HCT116 (cell line): Measurements from ENCODE around the gene ZNF341.

Experiments
- POLR2AphosphoS5 ChIP-seq: IDR thresholded peaks from 2 replicates; pipeline ENCODE4 v1.6.1; 2011; ENCODE audit warnings: mild to moderate bottlenecking, low read depth, low read length, moderate library complexity
- REST ChIP-seq: IDR thresholded peaks from 2 replicates; pipeline ENCODE4 v1.6.1; 2012; ENCODE audit warnings: low read depth
- SIN3A ChIP-seq: IDR thresholded peaks from 2 replicates; pipeline ENCODE4 v1.6.1; 2012; ENCODE audit warnings: low read depth
- SP1 ChIP-seq: IDR thresholded peaks from 2 replicates; pipeline ENCODE4 v1.6.1; 2012; ENCODE audit warnings: low read depth
- SRF ChIP-seq: IDR thresholded peaks from 2 replicates; pipeline ENCODE4 v1.6.1; 2012; ENCODE audit warnings: low read depth
- TCF7L2 ChIP-seq: IDR thresholded peaks from 2 replicates; pipeline ENCODE4 v1.7.0; 2011; ENCODE audit warnings: borderline replicate concordance, inconsistent platforms; ENCODE audit not compliant: insufficient read depth, insufficient read length; ENCODE audit errors: extremely low read depth
- YY1 ChIP-seq: IDR thresholded peaks from 2 replicates; pipeline ENCODE4 v1.6.1; 2011; ENCODE audit warnings: low read length, low read depth, moderate library complexity, mild to moderate bottlenecking; ENCODE audit not compliant: insufficient replicate concordance; ENCODE audit errors: extremely low read depth
- TF ChIP-seq, protein P1 (sequence below), 3 experiments: fragments of 200-600 bp in 1 of 3; sonication (generic) in 1 of 3; IDR thresholded peaks in 2 of 3; conservative IDR thresholded peaks in 1 of 3; 2 replicates each; pipeline ENCODE4 v1.5.1; 2012 to 2017; ENCODE audit warnings: low read depth in 2 of 3, low read length in 2 of 3, antibody characterized with exemption in 1 of 3, borderline replicate concordance in 1 of 3, control low read depth in 1 of 3, mild to moderate bottlenecking in 1 of 3, mixed read lengths in 1 of 3, mixed run types in 1 of 3, moderate library complexity in 1 of 3; ENCODE audit not compliant: insufficient read depth in 1 of 3

DNA sequence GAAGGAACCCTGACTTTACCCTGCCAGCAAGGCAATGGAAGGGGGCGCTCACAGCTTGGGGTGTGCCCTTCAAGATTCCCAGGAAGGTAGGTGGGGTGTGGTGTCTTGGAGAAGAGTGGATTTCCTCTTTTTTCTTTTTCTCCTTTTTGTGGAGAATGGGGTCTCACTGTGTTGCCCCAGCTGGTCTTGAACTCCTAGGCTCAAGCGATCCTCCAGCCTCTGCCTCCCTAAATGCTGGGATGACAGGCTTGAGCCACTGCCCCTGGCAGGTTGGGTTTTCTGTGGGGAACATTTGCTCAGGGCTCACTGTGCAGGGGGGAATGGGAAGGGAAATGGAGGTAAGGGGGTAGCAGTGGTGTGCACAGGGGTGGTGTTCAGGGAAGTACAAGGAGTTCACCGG, 4.0 kb upstream of the ZNF341 start:
- TF ChIP-seq, protein P1, sequence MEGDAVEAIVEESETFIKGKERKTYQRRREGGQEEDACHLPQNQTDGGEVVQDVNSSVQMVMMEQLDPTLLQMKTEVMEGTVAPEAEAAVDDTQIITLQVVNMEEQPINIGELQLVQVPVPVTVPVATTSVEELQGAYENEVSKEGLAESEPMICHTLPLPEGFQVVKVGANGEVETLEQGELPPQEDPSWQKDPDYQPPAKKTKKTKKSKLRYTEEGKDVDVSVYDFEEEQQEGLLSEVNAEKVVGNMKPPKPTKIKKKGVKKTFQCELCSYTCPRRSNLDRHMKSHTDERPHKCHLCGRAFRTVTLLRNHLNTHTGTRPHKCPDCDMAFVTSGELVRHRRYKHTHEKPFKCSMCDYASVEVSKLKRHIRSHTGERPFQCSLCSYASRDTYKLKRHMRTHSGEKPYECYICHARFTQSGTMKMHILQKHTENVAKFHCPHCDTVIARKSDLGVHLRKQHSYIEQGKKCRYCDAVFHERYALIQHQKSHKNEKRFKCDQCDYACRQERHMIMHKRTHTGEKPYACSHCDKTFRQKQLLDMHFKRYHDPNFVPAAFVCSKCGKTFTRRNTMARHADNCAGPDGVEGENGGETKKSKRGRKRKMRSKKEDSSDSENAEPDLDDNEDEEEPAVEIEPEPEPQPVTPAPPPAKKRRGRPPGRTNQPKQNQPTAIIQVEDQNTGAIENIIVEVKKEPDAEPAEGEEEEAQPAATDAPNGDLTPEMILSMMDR (IDR thresholded peaks at IDR 0.05 in 2 of 3, conservative IDR thresholded peaks at IDR 0.05 in 1 of 3; ENCODE audit: borderline replicate concordance in 1 of 3, insufficient read depth in 1 of 3, low read depth in 2 of 3, low read length in 2 of 3), result no peak
- TF ChIP-seq YY1 (no peak), SIN3A (no peak), REST (no peak), SP1 (no peak), SRF (no peak), POLR2AphosphoS5 (no peak), TCF7L2 (no peak)
